NCI-H82 treated with DMSO at 0.1 percent for 48 hours (cell line): ENCODE results near the gene COL19A1.

Source experiments
- DNase-seq: peaks from one replicate; lab custom pipeline; 2025; ENCODE audit not compliant: unreplicated experiment; lab: John Stamatoyannopoulos, UW

COL19A1 gene

GRCh38 chr6:70118670-70119069, 252.3 kb downstream of the COL19A1 start:
- DNase-seq, result no peak

- DNase-seq, result no peak
Measured at GRCh38 chr6:70119218-70119835, 253.0 kb downstream of the COL19A1 start.

- DNase-seq, result no peak
Measured at GRCh38 chr6:70124443-70124842, 258.1 kb downstream of the COL19A1 start.

DNA sequence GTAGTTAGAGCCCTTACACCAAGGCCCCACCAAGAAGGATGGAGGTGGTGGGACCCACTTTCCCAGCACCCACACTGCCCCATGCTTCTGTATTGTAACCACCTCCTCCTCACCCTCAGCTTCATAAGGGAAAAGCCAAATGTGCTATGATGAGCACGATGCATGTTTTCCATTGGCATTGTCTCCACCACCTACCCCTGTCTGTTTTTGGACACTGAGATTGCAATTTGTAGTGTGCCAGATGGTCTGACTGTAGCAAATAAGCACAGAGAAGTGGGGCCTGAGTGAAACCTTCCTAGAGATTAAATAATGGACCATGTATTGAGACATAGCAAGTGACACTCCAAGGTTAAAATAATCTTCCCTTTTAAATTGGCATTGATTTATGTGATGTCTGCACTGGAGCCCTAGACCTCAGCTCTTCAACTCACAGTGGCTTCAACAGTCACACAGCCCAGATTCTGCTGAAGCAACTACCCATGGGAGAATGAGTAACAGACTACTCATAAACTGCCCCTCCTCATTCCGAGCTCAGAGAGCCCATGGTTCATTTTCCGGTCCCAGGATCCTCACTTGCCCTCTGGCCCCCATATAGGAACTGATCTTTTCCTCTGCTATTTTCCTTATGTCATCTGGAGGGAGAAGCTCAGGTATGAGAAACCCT, 258.7 kb downstream of the COL19A1 start:
- no peak for DNase-seq

- no peak for DNase-seq
Measured at GRCh38 chr6:70125602-70126001, 259.2 kb downstream of the COL19A1 start.

- no peak for DNase-seq
Measured at GRCh38 chr6:70129341-70129740, 263.0 kb downstream of the COL19A1 start.

DNA sequence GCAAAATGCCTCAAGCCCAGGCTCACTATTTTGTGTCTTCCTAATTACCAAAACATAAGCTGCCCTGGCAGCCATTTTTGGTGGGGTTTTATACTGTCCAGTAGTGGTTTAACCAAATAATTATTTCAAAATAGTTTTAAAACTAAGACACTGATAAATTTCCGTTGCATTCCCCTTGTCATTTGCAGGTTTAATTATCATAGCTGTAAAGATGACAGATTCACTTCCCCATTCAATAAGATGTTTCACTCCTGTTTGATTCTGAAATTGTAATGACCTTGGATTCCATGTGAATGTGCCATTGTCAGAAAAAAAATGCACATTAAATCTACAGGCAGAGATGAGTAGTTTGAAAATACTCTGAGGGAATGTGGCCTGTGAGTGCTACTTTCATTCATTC, 264.5 kb downstream of the COL19A1 start:
- no peak for DNase-seq

DNA sequence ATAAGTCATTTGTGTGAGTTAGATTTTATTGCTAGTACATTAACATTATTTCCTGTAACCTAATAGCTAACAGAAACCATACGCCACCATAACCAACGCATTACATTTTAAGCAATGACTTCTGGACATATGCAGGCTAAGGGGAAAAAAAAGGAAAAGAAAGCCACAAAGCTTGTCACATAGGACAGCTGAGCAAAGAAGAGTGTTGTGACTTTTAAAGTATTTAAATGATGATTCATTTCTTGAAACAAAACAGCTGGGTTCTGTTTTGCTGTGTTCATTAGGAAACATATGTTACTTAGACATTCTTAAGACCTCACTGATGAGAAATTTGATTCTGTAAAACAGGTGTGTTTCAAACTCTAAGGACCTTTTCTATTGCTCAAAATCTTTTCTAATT, 265.2 kb downstream of the COL19A1 start:
- DNase-seq, result no peak

DNA sequence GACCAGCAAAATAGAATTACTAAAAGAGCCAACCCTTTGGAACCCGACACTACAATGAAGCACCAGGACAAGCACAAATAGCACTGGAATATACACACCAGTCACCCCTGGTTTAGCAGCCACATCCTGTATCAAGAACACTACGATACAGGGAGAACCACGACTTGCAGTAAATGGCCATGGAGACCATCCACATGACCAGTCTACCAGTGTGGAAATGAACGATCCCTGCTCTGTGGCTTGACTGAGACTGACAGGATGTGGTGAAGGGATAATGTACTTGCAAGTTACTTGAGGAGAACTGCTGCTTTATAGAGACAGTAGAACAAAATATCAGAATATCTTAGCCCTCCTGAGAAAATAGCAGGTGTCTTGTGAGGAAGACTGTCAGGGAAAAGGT, 266.9 kb downstream of the COL19A1 start:
- no peak for DNase-seq

DNA sequence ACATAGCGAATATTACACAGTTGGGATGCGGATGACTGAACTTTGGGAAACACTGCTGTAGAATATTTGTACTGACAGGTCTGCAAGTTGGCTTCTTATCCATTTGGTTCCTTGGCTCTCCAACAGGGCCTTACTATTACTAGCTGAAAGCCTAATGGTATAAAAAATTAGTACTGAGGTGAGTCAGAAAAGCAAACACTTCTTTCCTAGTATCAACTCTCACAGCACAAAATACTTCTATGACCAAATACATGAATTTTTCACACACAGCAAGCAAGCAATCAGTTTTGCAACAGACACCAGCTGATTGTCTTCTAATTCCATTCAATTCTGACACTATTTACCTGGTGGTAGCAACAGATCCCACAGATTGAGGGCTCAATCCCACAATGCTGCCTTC, 268.2 kb downstream of the COL19A1 start:
- no peak for DNase-seq

GRCh38 chr6:70135219-70136160, 269.1 kb downstream of the COL19A1 start:
- DNase-seq, result no peak

DNA sequence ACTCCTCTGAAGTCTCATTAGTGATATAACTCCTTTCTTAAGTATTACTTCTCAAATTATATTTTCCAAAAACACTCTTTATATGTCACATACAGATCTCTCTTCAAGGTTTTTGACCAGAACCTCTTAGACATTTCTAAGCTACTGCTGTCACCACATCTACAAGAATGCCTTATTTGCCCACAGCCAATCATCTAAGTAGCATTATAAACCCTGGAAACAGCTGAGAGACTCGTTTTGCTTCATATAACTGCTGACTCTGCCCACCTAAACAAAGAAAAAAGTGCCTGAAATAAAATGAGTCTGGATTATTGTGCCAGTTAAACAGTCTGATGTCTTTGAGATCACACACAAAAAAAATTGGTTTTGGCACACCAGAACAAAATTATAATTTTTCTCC, 270.6 kb downstream of the COL19A1 start:
- no peak for DNase-seq

DNA sequence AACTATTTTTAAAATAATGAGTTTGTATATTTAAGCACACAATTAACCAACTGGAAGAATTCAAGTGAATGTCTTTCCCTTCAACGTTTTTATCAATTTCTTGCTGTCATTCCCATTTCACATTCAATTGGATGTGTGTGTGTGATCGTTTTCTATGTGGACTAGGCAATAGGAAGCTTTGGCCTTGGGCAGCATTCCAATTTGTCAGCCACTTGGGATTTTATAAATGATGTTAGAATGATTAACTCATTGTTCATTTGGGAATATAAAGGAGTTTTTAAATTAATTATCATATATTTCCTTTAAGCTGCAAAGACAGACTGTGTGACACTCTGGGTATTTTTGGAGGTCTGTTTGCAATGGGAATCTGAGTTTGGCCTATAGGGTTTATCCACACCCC, 274.1 kb downstream of the COL19A1 start:
- no peak for DNase-seq

GRCh38 chr6:70142034-70142433, 275.7 kb downstream of the COL19A1 start:
- DNase-seq, result no peak

DNA sequence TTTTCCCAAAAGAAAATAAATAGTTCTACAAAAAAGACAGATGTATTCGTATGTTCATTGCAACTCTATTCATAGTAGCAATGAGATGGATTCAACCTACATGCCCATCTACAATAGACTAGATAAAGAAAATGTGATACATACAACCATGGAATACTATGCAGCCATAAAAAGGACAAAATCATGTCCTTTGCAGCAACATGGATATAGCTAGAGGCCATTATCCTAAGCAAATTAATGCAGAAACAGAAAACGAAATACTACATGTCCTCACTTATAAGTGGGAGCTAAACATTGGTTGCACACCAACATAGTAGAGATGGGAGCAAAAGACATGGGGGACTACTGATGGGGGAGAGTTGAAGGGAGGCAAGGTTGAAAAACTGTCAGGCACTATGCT, 278.8 kb downstream of the COL19A1 start:
- DNase-seq, result no peak

DNA sequence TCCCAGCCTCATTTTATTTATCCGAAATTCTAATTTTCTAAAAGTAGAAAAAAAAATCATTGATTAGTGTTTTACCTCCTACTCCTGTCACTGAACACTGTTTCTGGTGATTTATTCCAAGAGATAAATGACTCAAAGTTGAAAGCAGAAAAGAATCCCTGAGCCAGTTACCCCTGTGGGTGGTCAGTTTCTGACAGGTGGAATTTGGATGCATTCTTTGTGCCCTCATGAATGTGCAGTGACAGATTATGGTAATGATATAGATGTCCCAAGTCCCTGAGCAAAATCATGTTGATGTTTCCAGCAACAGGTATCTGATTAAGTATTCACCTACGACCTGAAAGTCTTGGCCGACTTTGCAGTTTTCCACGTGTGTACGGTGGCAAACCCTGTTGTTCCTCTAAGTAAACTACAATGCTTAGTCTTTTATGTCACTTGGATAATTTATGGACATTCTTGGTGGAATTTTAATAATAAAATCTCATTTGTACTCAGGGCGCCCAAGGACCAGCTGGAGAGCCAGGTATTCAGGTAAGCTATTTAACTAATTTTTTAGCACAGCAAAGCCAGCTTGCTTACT, 282.9 kb downstream of the COL19A1 start:
- DNase-seq, result no peak

- peak; percentile 68 for DNase-seq
Measured at GRCh38 chr6:70150521-70150920, 284.2 kb downstream of the COL19A1 start.

- peak; percentile 69 for DNase-seq
Measured at GRCh38 chr6:70151616-70152015, 285.3 kb downstream of the COL19A1 start.

GRCh38 chr6:70152786-70153185, 286.4 kb downstream of the COL19A1 start:
- no peak for DNase-seq

DNA sequence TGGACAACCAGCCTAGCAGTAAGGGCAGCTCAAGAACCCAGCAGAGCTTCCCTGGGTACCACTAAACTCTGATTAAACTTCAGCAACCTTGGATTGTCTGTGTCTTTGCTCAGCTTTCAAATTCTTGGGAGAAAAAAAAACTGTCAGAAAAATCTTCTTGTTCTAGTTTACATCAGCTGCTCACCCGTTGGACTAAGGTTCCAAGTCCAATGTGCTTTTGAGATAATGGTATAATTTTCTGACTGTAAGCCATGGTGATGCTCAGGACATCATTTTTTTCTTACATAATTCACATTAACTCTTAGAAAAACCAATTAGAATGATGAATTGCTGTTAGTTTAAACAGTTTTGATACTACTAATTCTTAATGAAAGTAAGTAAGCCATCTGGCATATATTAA, 290.7 kb downstream of the COL19A1 start:
- no peak for DNase-seq

GRCh38 chr6:70160276-70160675, 293.9 kb downstream of the COL19A1 start:
- DNase-seq, result no peak

DNA sequence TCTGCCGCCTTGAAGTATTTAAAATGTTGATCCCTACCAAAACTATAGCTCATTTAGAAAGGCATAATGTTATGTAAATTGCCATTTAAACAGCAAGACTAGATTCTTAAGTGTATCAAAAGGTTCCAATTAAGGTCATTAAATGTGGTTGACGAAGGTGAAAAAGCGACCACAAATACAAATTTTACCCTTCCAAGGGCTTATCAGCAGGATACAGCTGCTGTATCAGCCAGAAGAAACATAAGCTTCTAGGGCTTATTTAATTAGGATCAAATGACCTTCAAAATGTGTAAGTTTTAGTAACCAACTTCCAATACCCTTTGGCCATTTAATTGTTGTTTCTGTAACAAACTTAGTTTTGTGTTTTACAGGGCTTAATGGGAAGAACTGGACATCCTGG, 296.6 kb downstream of the COL19A1 start:
- DNase-seq, result no peak
